NT2/D1 (cell line): ENCODE results near the gene NFKB1.

Source experiments
- YY1 ChIP-seq: IDR thresholded peaks from 2 replicates; pipeline ENCODE4 v1.6.1; 2011; ENCODE audit not compliant: insufficient read length, insufficient read depth
- ZNF274 ChIP-seq: IDR thresholded peaks from 2 replicates; pipeline ENCODE4 v1.6.1; 2011; ENCODE audit warnings: mild to moderate bottlenecking, low read depth, low read length

DNA sequence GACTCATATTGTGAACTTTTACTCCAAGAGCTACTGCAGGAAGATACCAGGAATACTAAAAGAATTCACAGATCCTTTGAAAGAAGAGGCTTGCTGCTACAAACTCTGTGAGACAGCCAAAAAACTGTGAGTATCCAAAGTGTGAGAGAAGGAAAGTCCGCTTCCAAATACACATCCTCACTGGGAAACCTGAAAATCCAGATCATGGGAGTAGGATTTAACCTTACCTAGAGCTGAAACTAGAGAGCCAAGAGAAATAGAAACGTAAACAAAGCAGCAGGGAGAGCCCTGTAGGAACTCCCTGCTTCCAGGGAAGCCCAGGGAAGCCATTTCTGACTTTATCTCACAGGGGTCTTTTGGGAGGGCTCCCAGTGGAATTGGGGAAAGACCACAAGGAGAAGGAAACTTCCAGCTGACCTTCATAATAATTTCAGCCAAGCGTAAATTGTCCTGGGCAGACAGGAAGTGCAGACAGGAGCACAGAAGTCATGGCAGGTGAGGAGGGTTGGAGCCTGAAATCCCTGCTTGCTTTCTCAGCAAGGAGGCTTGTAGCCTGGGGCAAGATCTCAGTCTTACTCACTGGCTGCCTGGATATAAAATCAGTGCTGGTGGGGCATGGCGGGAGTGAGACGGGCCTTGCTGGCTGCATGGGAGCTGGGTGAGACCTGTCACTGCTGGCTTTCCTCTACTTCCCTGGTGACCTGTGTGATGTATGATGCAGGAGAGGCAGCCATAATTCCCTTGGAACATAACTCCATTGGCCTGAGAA lies 26.2 kb upstream of the NFKB1 start:
- TF ChIP-seq YY1, result no peak
- no peak for TF ChIP-seq ZNF274
